NCI-H510A treated with DMSO at 0.1 percent for 48 hours (cell line): ENCODE data around the gene HOXC9.
A peak's percentile ranks its signal among the peaks of the same experiment; 100 is the strongest.
"Not testable (repeated sequence)": the region's sequence is repeated elsewhere in the genome, so short reads cannot be mapped to it uniquely, and the experiment has no call there.

Experiments used
- DNase-seq: peaks from one replicate; lab custom pipeline; 2025; lab: John Stamatoyannopoulos, UW

Gene HOXC9

DNA sequence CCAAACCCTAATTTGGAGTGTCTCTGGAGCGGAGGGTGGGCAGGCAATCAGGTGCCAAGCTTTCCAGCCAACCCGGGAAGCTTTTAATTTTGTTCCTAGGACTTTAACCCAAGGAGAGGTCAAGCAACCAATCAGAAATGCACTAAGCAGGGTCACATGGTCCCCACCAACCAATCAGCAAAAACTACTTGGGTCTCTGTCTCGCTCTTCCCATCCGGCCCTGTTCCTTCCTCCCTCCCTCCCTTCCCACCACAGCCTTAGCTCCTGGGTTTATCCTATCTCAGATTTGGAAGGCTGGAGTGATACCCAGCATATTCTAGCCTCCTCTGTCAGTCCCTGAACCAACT is 40.2 kb downstream of the HOXC9 start:
- no peak for DNase-seq

DNA sequence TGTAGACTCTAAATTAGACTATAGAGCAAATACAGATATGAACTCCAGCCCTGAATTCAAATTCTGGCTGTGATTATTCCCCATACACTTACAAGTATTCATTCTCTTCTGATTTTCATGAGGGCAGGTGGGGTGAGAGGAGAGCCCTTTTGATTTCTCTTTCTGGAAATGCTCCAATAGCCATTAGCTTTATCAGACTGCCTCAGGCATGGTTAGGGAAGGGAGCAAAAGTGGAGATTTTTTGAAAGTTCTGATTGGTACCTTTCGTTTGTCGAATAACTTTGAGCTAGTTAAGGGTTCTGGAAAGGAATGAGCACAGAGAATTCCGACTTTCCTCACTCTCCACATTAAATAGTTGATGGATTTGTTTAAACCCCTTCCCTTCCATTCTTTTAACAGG is 40.7 kb downstream of the HOXC9 start:
- DNase-seq: no peak

DNA sequence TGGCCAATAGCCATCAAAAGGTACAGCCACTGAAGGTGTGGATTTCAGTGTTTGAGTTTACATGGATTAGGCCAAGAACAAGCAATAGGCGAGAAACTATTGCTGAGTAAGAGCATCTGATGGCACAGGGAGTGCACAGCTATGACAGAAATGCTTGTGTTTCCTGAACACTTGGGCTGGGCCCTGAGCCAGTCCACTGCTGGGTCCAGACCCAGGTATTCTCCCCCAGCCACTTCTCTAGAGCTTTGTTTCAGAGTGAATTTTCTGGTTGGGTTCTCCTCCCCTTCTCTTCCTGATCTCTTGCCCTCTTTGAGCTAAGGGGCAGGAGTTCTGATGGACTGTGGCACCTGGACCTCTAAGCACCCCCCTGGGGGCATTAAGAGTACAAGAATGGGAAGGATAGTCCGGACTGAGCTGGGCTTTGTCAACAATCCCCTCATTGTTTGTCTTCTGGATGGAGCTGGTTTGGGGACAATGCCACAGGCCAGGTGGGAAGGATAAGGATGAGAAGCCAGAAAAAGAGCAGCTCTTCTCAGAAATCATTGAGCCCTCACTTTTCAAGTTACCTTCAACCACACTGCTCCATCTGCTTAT is 41.2 kb downstream of the HOXC9 start:
- DNase-seq: no peak

GRCh38 chr12:54042033-54042432 is 42.1 kb downstream of the HOXC9 start:
- not testable (repeated sequence) for DNase-seq

DNA sequence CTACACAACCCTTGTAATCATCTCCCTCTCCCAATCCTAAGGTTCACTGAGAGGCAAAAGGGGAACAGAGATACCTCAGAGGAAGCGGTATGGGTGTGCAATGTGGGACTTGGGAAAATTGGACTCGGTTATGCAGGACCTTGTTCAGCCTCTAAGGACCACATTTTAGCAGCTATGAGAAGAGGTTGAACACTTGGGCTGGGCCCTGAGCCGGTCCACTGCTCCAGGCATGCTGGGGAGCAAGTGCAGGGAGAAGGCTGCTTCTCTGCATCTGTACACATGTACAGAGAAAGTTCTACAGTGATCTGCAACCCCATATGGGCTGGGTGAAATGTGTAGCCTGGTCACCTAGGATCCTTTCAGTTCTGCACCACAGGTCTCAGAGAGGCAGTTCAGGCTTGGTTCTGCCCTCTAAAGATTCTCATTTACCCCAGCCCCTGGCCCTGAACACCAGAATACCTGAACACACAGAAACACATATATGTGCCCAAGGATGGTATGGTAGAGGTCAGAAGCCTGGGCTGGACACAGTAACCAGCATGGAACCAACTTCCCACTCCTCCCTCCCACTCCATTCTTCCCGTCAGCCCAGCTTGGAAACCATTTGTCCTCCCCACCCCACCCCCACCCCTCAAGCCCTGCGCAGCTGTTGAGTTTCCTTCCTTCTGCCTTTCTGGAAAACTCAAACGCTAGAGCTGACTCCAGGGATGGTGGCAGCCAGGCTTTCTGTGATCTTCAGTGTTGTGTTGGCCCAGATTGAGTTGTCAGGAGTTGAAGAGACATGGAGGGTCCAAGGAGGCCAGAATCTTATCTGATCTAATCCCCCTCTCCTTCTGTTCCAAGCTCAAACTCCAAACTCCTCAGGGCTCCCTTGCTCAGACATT is 43.3 kb downstream of the HOXC9 start:
- DNase-seq: no peak

GRCh38 chr12:54044425-54045103 is 44.6 kb downstream of the HOXC9 start:
- no peak for DNase-seq

- no peak for DNase-seq
Measured at GRCh38 chr12:54045401-54045800, 45.4 kb downstream of the HOXC9 start.

DNA sequence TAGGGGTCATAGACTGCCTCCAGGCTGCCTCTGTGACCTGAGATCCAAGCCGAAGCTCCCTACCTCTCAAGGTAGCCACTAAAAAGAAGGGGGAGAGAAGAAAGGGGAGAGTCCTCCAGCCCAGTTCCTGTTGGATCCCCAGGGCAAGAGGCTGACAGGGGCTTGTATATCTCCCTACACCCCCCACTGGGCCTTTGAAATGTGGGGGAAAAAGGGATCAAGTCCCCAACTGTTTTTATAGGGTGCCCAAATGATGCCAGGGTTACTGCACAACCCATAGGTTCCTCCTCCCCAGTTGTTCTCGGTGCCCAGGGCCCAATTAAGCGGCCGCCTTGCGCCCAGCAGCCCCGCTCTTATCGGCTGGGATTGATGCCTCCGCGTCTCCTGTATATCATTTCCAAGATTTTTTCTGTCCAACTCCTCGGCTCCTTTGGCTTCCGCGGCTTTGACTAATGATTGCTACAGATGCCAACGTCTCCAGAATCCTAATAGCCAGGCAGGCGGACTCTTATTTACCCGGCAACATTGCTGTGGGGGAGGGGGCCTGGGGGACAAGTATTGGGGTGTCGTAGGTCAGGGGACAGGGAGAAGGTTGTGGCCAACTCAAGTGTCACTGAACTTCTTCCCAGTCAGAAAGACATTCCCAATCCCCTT is 46.0 kb downstream of the HOXC9 start:
- DNase-seq: no peak

- no peak for DNase-seq
Measured at GRCh38 chr12:54046809-54047159, 46.8 kb downstream of the HOXC9 start.

DNA sequence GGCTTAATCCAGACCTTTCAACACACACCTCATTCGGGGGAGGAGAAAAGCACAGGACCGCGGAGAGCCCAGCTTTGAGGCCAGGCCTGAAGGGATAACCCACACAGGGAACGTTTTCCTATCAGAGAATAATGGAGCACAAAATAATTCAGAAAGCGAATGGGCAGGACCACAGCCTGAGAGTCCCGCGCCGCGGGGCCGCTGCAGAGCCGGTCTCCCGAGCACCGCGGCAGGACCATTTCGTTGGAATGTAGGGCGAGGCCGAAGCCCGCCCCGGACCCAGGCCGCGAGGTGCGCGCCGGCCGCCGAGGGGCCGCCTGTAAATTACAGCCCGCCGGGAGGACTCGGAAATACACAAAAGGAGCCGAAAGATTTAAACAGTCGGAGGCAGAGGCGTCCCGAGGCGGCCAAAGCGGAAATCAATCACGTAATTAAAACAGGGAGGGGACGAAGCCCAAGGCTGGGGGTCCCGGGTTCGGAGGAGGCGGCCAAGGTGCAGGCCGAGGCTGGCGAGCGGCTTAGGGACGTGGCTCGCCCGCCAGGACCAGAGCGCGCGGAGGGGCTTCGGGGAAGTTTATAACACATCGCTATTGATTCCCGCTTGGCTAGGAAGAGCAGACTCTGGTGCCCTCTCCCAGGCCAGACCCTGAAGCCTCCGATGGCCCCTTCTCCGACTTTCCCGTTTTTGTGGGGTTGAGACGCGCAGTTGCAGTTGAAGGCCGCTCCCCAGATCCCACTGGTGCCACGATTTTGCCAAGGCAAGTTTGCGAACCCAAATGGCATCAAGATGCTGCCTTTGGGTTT is 47.4 kb downstream of the HOXC9 start:
- DNase-seq: no peak

DNA sequence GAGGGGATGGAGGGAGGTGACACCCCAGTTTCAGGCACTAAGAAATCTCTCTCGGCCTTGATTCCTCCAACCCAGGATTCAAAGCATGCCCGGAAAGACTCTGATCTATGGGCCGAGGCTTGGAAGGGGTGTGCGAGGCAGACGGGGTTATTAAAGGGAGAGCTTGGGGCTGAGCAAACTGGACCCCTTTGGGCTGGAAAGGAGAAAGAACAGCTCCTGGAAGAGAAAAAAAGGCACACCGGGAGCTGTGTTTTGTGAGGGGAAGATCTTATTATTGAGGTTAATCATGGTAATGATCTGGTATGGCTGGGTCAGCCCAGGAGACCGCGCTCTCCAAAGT is 48.0 kb downstream of the HOXC9 start:
- DNase-seq: no peak

GRCh38 chr12:54048406-54049093 is 48.6 kb downstream of the HOXC9 start:
- no peak for DNase-seq

DNA sequence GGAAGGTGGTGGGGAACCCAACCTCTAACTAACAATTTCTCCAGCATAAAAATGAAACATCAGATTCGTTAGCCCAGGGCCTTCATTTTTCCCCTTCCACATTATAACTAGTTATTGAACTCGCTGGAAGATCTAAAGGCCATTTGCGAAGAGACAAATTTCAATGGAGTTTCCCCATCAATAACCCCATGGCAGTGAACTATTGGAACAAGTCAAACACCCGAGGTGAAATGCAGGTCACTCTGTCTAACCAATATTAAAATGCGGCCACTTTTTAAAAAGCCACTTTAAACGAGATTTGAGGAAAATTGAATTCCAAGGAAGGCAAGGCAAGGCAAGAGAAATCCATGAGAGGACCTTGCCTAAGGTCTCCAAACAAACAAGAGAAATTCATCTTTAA is 49.1 kb downstream of the HOXC9 start:
- DNase-seq: no peak

DNA sequence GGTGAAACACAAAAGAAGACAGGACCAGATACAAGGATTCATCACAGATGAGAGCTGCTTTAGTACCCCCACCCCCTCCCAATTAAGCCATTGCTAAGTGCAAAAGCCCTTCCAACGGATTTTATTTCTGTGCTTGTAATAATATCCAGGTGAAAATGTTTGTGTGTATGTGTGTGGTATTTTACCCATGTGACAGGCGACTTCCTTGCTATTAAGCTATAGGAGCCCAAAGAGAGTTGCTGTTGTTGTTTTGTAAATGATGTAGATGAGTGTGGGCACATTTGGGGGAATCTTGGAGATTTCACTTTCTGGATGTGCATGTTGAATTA is 50.5 kb downstream of the HOXC9 start:
- no peak for DNase-seq

GRCh38 chr12:54051026-54051842 is 51.3 kb downstream of the HOXC9 start:
- no peak for DNase-seq

DNA sequence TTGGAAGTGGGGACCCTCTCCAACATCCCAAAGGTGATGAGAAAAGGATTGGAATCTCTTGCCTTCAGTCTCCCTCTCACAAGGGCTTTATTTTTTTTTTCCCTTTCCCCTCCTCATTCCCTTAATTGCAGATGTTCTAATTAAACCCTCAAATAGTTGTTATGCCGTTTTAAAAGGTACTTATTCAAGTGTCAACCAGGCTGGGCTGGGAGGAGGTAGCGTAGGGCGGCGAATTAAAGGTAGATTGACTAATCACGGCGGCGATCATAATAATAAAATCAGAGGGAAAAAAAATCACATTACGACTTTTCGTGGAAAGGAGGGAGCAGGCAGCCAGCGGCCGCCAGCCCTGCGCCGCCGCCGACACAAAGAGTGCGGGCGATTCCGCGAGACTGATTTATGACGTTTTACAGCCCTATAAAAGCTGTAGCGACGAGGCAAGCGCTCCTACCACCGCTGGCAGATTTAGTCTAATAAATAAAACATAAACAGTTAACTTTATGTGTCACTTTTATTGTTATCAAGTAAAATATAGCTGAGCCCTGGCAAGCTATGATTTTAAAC is 52.0 kb downstream of the HOXC9 start:
- peak; percentile 24 for DNase-seq

DNA sequence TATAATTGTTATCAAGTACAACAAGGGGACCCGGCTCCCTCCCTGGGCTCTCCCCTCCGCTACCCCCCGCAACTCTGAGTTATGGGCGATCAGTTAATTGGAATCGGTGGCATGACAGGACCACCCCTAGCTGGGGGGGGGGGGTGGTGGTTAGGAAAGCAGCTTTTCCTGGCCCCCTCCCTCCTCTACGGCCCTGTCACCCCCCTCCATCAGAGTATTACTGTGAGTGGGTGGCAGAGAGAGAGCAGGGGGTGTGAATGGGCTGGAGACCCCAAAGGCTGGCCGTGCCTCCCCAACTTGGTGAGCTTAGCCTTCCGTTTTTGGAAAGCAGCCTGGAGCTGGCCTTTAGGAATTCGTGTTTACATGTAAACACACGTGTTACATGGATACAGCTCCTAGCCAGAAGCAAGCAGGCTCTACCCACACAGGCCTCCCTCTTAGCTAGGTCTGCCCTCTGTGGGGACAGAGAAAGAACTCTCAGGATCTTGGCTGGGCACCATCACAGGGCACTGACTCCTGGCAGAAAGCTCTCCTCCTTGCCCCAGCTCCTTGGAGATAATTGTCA is 52.6 kb downstream of the HOXC9 start:
- DNase-seq: no peak
